Esophagus squamous epithelium (tissue), 5 donors: Measurements from ENCODE around the gene ALG1L2. TPM values are rescaled to one million over a fixed set of nuclear protein-coding genes. Genes with fewer than 3 reads are reported as not detected.
"Not testable (repeated sequence)": the region's sequence is repeated elsewhere in the genome, so short reads cannot be mapped to it uniquely, and the experiment has no call there.

Experiments used
- DNase-seq: peaks from one replicate; lab custom pipeline; 2025; lab: John Stamatoyannopoulos, UW
- H3K27ac ChIP-seq, 4 donors: fragments of 200-600 bp; sonication (generic); one replicate each; pipeline ENCODE4 v1.5.1; 2016 to 2019; ENCODE audit warnings: mild to moderate bottlenecking in 1 of 4
- H3K27me3 ChIP-seq, 4 donors: fragments of 200-600 bp; sonication (generic); 1 replicate in 3 of 4; 2 replicates in 1 of 4; pipeline versions ENCODE4 v1.5.1 to v1.6.0; 2017 to 2021; ENCODE audit warnings: antibody characterized with exemption in 1 of 4
- H3K36me3 ChIP-seq, 3 donors: fragments of 200-600 bp; sonication (generic); one replicate each; pipeline ENCODE4 v1.5.1; 2016 to 2019
- H3K4me1 ChIP-seq, 3 donors: fragments of 200-600 bp; sonication (generic); one replicate each; pipeline ENCODE4 v1.5.1; 2017 to 2019
- H3K4me3 ChIP-seq, 4 donors: fragments of 200-600 bp; sonication (generic); 1 replicate in 3 of 4; 2 replicates in 1 of 4; pipeline ENCODE4 v1.5.1; 2016 to 2019; ENCODE audit warnings: mild to moderate bottlenecking in 2 of 4, moderate library complexity in 1 of 4
- H3K9me3 ChIP-seq, 3 donors: fragments of 200-600 bp; sonication (generic); one replicate each; pipeline ENCODE4 v1.5.1; 2016 to 2019
- CTCF ChIP-seq, 6 experiments: fragments of 450-650 bp in 4 of 6; fragments of 200-600 bp in 2 of 6; sonication (generic) in 2 of 6; IDR thresholded peaks; one replicate each; pipeline ENCODE4 v1.5.1; 2016 to 2019; ENCODE audit warnings: antibody characterized with exemption in 6 of 6, mild to moderate bottlenecking in 4 of 6, moderate library complexity in 4 of 6
- POLR2A ChIP-seq, 4 donors: fragments of 450-650 bp; IDR thresholded peaks; one replicate each; pipeline ENCODE4 v1.6.1; 2017; ENCODE audit warnings: antibody characterized with exemption in 4 of 4, mild to moderate bottlenecking in 4 of 4, moderate library complexity in 3 of 4
- WGBS, 2 donors: methylation state at CpG; one replicate each; pipeline ENCODE4 v1.1.5; 2018; 5-methylcytosine and 5-hydroxymethylcytosine counted together
- intact Hi-C: fragments of 100-400 bp; cut with DNase I; formaldehyde crosslinking; loops from one replicate; pipeline ENCODE4 v1.15.0; 2022
- total RNA-seq, 4 donors: library from RNA; depleted of rRNA; stranded (reverse); fragments of >200 nt; gene quantifications; one replicate each; pipeline ENCODE4 v1.1.0, GENCODE V29; 2016
- donor health status: DM: yes; HTN: yes; CAD: no.

The ALG1L2 gene
- total RNA-seq, 4 donors from 2014 or later: not detected

GRCh38 chr3:130085881-130086280 lies 4.2 kb downstream of the ALG1L2 start:
- Histone ChIP-seq H3K36me3 (no peaks in the 10 kb centered on the region), H3K9me3 (no peaks in the 10 kb centered on the region), H3K27me3 (no peaks in the 10 kb centered on the region), H3K27ac (no peak overlapping the region), H3K4me1 (no peaks in the 10 kb centered on the region), H3K4me3 (no peak overlapping the region)
- intact Hi-C loops: no loop called here
- 58 to 61% methylated on average over 5 to 6 of the region's 6 CpGs for WGBS, 2 donors
- DNase-seq: no peak
- TF ChIP-seq CTCF (IDR thresholded peaks at IDR 0.05) (no peak), POLR2A (IDR thresholded peaks at IDR 0.05) (no peak)

GRCh38 chr3:130086628-130087027 lies 5.0 kb downstream of the ALG1L2 start:
- H3K4me1 ChIP-seq, intact Hi-C loops: not testable (repeated sequence)
- 48 to 50% methylated on average over 2 of the region's 2 CpGs for whole genome bisulfite sequencing, 2 donors

GRCh38 chr3:130088061-130088460 lies 6.4 kb downstream of the ALG1L2 start:
- 33 to 74% methylated on average over 2 to 3 of the region's 4 CpGs for WGBS, 2 donors

More at GRCh38 chr3:130086628-130087027, 5.0 kb downstream of the ALG1L2 start:
- not testable (repeated sequence) for DNase-seq, H3K9me3 ChIP-seq, H3K36me3 ChIP-seq, H3K4me3 ChIP-seq, H3K27ac ChIP-seq, H3K27me3 ChIP-seq

GRCh38 chr3:130090681-130091080 lies 9.1 kb downstream of the ALG1L2 start:
- not testable (repeated sequence) for H3K9me3 ChIP-seq, H3K4me3 ChIP-seq, H3K27ac ChIP-seq, H3K27me3 ChIP-seq, DNase-seq, H3K36me3 ChIP-seq
- intact Hi-C loops: loop anchor here (10.0 kb wide), 2 partner anchors 146 to 466 kb away; no protein-coding TSS in a partner anchor
- H3K4me1 ChIP-seq: peaks cover 4 to 24% (median 18%) of the 10 kb centered on the region in 3 donors
- WGBS, 2 donors: 42 to 58% methylated on average over 3 of the region's 3 CpGs

More at GRCh38 chr3:130088061-130088460, 6.4 kb downstream of the ALG1L2 start:
- no peaks in the 10 kb centered on the region for H3K27me3 ChIP-seq
- no peak overlapping the region for H3K27ac ChIP-seq
- TF ChIP-seq CTCF (IDR thresholded peaks at IDR 0.05): no peak
- no peak for TF ChIP-seq POLR2A (IDR thresholded peaks at IDR 0.05)
- H3K4me3 ChIP-seq: no peak overlapping the region
- DNase-seq: no peak
- intact Hi-C loops: no loop called here
- H3K9me3 ChIP-seq: no peaks in the 10 kb centered on the region
- no peaks in the 10 kb centered on the region for H3K36me3 ChIP-seq
- no peaks in the 10 kb centered on the region for H3K4me1 ChIP-seq

GRCh38 chr3:130091958-130092357 lies 10.3 kb downstream of the ALG1L2 start:
- TF ChIP-seq POLR2A (IDR thresholded peaks at IDR 0.05) (no peak), CTCF (IDR thresholded peaks at IDR 0.05) (no peak)
- Histone ChIP-seq H3K9me3 (no peaks in the 10 kb centered on the region), H3K27ac (no peak overlapping the region), H3K36me3 (no peaks in the 10 kb centered on the region), H3K4me3 (no peak overlapping the region), H3K27me3 (no peaks in the 10 kb centered on the region), H3K4me1 (peaks cover 4 to 37% (median 20%) of the 10 kb centered on the region in 3 donors)
- WGBS, 2 donors: 94% methylated on average over 13 of the region's 14 CpGs; no CpG with 5 or more reads in 1 of the 2 donors
- no peak for DNase-seq
- intact Hi-C loops: loop anchor here (10.0 kb wide), 2 partner anchors 147 to 467 kb away; no protein-coding TSS in a partner anchor

- peaks cover 0 to 2% (median 0%) of the 10 kb centered on the region in 4 donors for H3K27me3 ChIP-seq
Measured at GRCh38 chr3:130093741-130094391, 12.2 kb downstream of the ALG1L2 start.

More at GRCh38 chr3:130093741-130094391, 12.2 kb downstream of the ALG1L2 start:
- Histone ChIP-seq H3K9me3 (no peaks in the 10 kb centered on the region), H3K4me1 (peaks cover 4 to 39% (median 20%) of the 10 kb centered on the region in 3 donors), H3K4me3 (peak overlapping the region in 2 of 4 donors; percentile 11 to 28), H3K36me3 (no peaks in the 10 kb centered on the region), H3K27ac (peak overlapping the region; percentile 54 to 75 (median 74))
- intact Hi-C loops: loop anchor here (10.0 kb wide), 2 partner anchors 149 to 469 kb away; no protein-coding TSS in a partner anchor
- TF ChIP-seq CTCF (IDR thresholded peaks at IDR 0.05): no peak
- TF ChIP-seq POLR2A (IDR thresholded peaks at IDR 0.05): no peak
- 78% methylated on average over 3 of the region's 16 CpGs; no CpG with 5 or more reads in 1 of the 2 donors for WGBS, 2 donors
- DNase-seq: no peak
